BLaER1 treated with 17β-estradiol and CSF1 and Interleukin-3, amounts not matched to agents 10 nM and 100 nM (cell line): ENCODE measurements around the gene KLK14.

Experiments used
- H3K27ac ChIP-seq, 11 experiments: shearing (Covaris generic); formaldehyde crosslinking; 2 replicates each; pipeline ENCODE4 v1.8.1; 2022
- H3K27me3 ChIP-seq, 11 experiments: shearing (Covaris generic); formaldehyde crosslinking; 2 replicates each; pipeline ENCODE4 v1.8.1; 2022
- H3K36me3 ChIP-seq, 11 experiments: shearing (Covaris generic); formaldehyde crosslinking; 2 replicates each; pipeline ENCODE4 v1.8.1; 2022
- H3K4me1 ChIP-seq, 10 experiments: shearing (Covaris generic); formaldehyde crosslinking; 2 replicates each; pipeline ENCODE4 v1.8.1; 2022
- H3K4me2 ChIP-seq, 11 experiments: shearing (Covaris generic); formaldehyde crosslinking; 2 replicates each; pipeline ENCODE4 v1.8.1; 2022
- H3K4me3 ChIP-seq, 10 experiments: shearing (Covaris generic); formaldehyde crosslinking; 2 replicates each; pipeline ENCODE4 v1.8.1; 2022
- H3K9ac ChIP-seq, 11 experiments: shearing (Covaris generic); formaldehyde crosslinking; 2 replicates each; pipeline ENCODE4 v1.8.1; 2022
- H3K9me3 ChIP-seq, 11 experiments: shearing (Covaris generic); formaldehyde crosslinking; replicated peaks in 1 of 11; 2 replicates each; pipeline ENCODE4 v1.8.1; 2022
- H4K20me1 ChIP-seq, 11 experiments: shearing (Covaris generic); formaldehyde crosslinking; 2 replicates each; pipeline ENCODE4 v1.8.1; 2022
- Cebpa-rat ChIP-seq, 11 experiments: shearing (Covaris generic); IDR thresholded peaks; 2 replicates each; pipeline ENCODE4 v1.8.1; 2022

The KLK14 gene

GRCh38 chr19:51089786-51090185 lies 7.1 kb upstream of the KLK14 start:
- no peak overlapping the region for H3K9ac ChIP-seq
- peaks cover 0 to 23% (median 12%) of the 10 kb centered on the region in 10 experiments; a peak in 15 of 20 replicates for H3K4me1 ChIP-seq
- H3K27ac ChIP-seq: no peak overlapping the region
- no peak overlapping the region for H3K4me3 ChIP-seq
- peaks cover 0 to 33% (median 16%) of the 10 kb centered on the region in 11 experiments; a peak in 13 of 22 replicates for H3K36me3 ChIP-seq
- no peak for TF ChIP-seq Cebpa-rat (IDR thresholded peaks at IDR 0.05)
- H4K20me1 ChIP-seq: peaks cover 0 to 65% (median 34%) of the 10 kb centered on the region in 11 experiments; a peak in 16 of 22 replicates
- no peaks in the 10 kb centered on the region for H3K9me3 ChIP-seq
- H3K4me2 ChIP-seq: no peak overlapping the region
- no peaks in the 10 kb centered on the region for H3K27me3 ChIP-seq

- H4K20me1 ChIP-seq: peaks cover 0 to 37% (median 12%) of the 10 kb centered on the region in 11 experiments; a peak in 12 of 22 replicates
- H3K27ac ChIP-seq: no peak overlapping the region
- TF ChIP-seq Cebpa-rat (IDR thresholded peaks at IDR 0.05): no peak
- H3K4me3 ChIP-seq: no peak overlapping the region
- H3K4me1 ChIP-seq: peaks cover 0 to 22% (median 9%) of the 10 kb centered on the region in 10 experiments; a peak in 10 of 20 replicates
- no peaks in the 10 kb centered on the region for H3K27me3 ChIP-seq
- H3K9me3 ChIP-seq: no peaks in the 10 kb centered on the region
- H3K36me3 ChIP-seq: peaks cover 2 to 47% (median 16%) of the 10 kb centered on the region in 11 experiments; a peak in 15 of 22 replicates
- no peak overlapping the region for H3K9ac ChIP-seq
- H3K4me2 ChIP-seq: peak overlapping the region in 3 of 11 experiments; percentile 1 to 35 (median 25); a peak in 3 of 22 replicates
Measured at GRCh38 chr19:51086153-51086850, 3.6 kb upstream of the KLK14 start.

GRCh38 chr19:51084505-51084904 lies 1.8 kb upstream of the KLK14 start:
- Histone ChIP-seq H4K20me1 (peaks cover 0 to 25% (median 7%) of the 10 kb centered on the region in 11 experiments; a peak in 8 of 22 replicates), H3K9ac (no peak overlapping the region), H3K4me2 (no peak overlapping the region), H3K9me3 (no peaks in the 10 kb centered on the region), H3K36me3 (peaks cover 4 to 61% (median 17%) of the 10 kb centered on the region in 11 experiments; a peak in 16 of 22 replicates), H3K27ac (no peak overlapping the region), H3K4me3 (no peak overlapping the region), H3K27me3 (no peaks in the 10 kb centered on the region), H3K4me1 (peaks cover 0 to 12% (median 6%) of the 10 kb centered on the region in 10 experiments; a peak in 6 of 20 replicates)
- no peak for TF ChIP-seq Cebpa-rat (IDR thresholded peaks at IDR 0.05)

- Histone ChIP-seq H4K20me1 (peaks cover 0 to 19% (median 7%) of the 10 kb centered on the region in 11 experiments; a peak in 8 of 22 replicates), H3K9me3 (no peaks in the 10 kb centered on the region), H3K4me1 (peaks cover 0 to 12% (median 6%) of the 10 kb centered on the region in 10 experiments; a peak in 6 of 20 replicates), H3K36me3 (peaks cover 4 to 60% (median 13%) of the 10 kb centered on the region in 11 experiments; a peak in 15 of 22 replicates), H3K4me2 (no peak overlapping the region), H3K4me3 (no peak overlapping the region), H3K9ac (no peak overlapping the region), H3K27ac (no peak overlapping the region), H3K27me3 (no peaks in the 10 kb centered on the region)
- no peak for TF ChIP-seq Cebpa-rat (IDR thresholded peaks at IDR 0.05)
Measured at GRCh38 chr19:51083783-51084182, 1.1 kb upstream of the KLK14 start.

GRCh38 chr19:51083181-51083580 lies 494 bp upstream of the KLK14 start:
- H4K20me1 ChIP-seq: peaks cover 0 to 15% (median 5%) of the 10 kb centered on the region in 11 experiments; a peak in 7 of 22 replicates

GRCh38 chr19:51081476-51081875 lies 1.2 kb downstream of the KLK14 start:
- TF ChIP-seq Cebpa-rat (IDR thresholded peaks at IDR 0.05): no peak
- H3K4me3 ChIP-seq: no peak overlapping the region
- no peaks in the 10 kb centered on the region for H3K27me3 ChIP-seq
- no peak overlapping the region for H3K9ac ChIP-seq
- H3K4me1 ChIP-seq: peaks cover 0 to 6% (median 4%) of the 10 kb centered on the region in 10 experiments; a peak in 6 of 20 replicates
- peaks cover 0 to 6% (median under 1%) of the 10 kb centered on the region in 11 experiments; a peak in 6 of 22 replicates for H4K20me1 ChIP-seq
- H3K36me3 ChIP-seq: peaks cover 5 to 56% (median 21%) of the 10 kb centered on the region in 11 experiments; a peak in 14 of 22 replicates
- H3K9me3 ChIP-seq: no peaks in the 10 kb centered on the region
- H3K27ac ChIP-seq: no peak overlapping the region
- no peak overlapping the region for H3K4me2 ChIP-seq

More at GRCh38 chr19:51083181-51083580, 494 bp upstream of the KLK14 start:
- peaks cover 0 to 12% (median 6%) of the 10 kb centered on the region in 10 experiments; a peak in 6 of 20 replicates for H3K4me1 ChIP-seq
- H3K9me3 ChIP-seq: no peaks in the 10 kb centered on the region
- H3K4me2 ChIP-seq: no peak overlapping the region
- no peak overlapping the region for H3K27ac ChIP-seq
- no peak overlapping the region for H3K4me3 ChIP-seq
- H3K27me3 ChIP-seq: no peaks in the 10 kb centered on the region
- H3K36me3 ChIP-seq: peaks cover 4 to 65% (median 13%) of the 10 kb centered on the region in 11 experiments; a peak in 15 of 22 replicates
- no peak overlapping the region for H3K9ac ChIP-seq
- TF ChIP-seq Cebpa-rat (IDR thresholded peaks at IDR 0.05): no peak

- Histone ChIP-seq H3K4me3 (no peak overlapping the region), H3K9ac (no peak overlapping the region), H3K9me3 (peaks cover under 1 to 5% (median 4%) of the 10 kb centered on the region in 11 experiments; a peak in 15 of 22 replicates), H3K36me3 (peaks cover 5 to 41% (median 16%) of the 10 kb centered on the region in 11 experiments; a peak in 11 of 22 replicates), H3K27me3 (no peaks in the 10 kb centered on the region), H3K4me2 (no peak overlapping the region), H3K27ac (no peak overlapping the region), H4K20me1 (peaks cover 0 to 2% (median 0%) of the 10 kb centered on the region in 11 experiments; a peak in 2 of 22 replicates), H3K4me1 (no peaks in the 10 kb centered on the region)
- TF ChIP-seq Cebpa-rat (IDR thresholded peaks at IDR 0.05): no peak
Measured at GRCh38 chr19:51079481-51080110, 3.1 kb downstream of the KLK14 start.

GRCh38 chr19:51078731-51079130 lies 4.0 kb downstream of the KLK14 start:
- Histone ChIP-seq H4K20me1 (no peaks in the 10 kb centered on the region; a peak in 1 of 22 replicates), H3K4me1 (no peaks in the 10 kb centered on the region), H3K36me3 (peaks cover 5 to 41% (median 16%) of the 10 kb centered on the region in 11 experiments; a peak in 11 of 22 replicates), H3K27ac (no peak overlapping the region), H3K4me2 (no peak overlapping the region), H3K27me3 (no peaks in the 10 kb centered on the region), H3K4me3 (no peak overlapping the region), H3K9me3 (peaks cover 9 to 14% (median 13%) of the 10 kb centered on the region in 11 experiments), H3K9ac (no peak overlapping the region)
- no peak for TF ChIP-seq Cebpa-rat (IDR thresholded peaks at IDR 0.05)

- no peaks in the 10 kb centered on the region for H3K4me1 ChIP-seq
- no peak overlapping the region for H3K4me2 ChIP-seq
- no peak overlapping the region for H3K9ac ChIP-seq
- H4K20me1 ChIP-seq: no peaks in the 10 kb centered on the region; a peak in 1 of 22 replicates
- no peak for TF ChIP-seq Cebpa-rat (IDR thresholded peaks at IDR 0.05)
- no peak overlapping the region for H3K4me3 ChIP-seq
- peaks cover 15 to 20% (median 19%) of the 10 kb centered on the region in 11 experiments for H3K9me3 ChIP-seq
- peaks cover 5 to 41% (median 16%) of the 10 kb centered on the region in 11 experiments; a peak in 11 of 22 replicates for H3K36me3 ChIP-seq
- no peak overlapping the region for H3K27ac ChIP-seq
- H3K27me3 ChIP-seq: no peaks in the 10 kb centered on the region
Measured at GRCh38 chr19:51078104-51078503, 4.6 kb downstream of the KLK14 start.
